CD14-positive monocyte (primary cell): Measurements from ENCODE around the gene IGFBP7. TPM values are rescaled to one million over a fixed set of nuclear protein-coding genes. Genes with fewer than 3 reads are reported as not detected.

Source experiments
- DNase-seq, 3 donors: peaks; one replicate each; pipeline ENCODE4 v3.0.0-alpha.2; 2011 to 2022
- H2AFZ ChIP-seq: 2 replicates; pipeline ENCODE4 v1.6.0; 2012; ENCODE audit warnings: mild to moderate bottlenecking, low read depth, low read length, inconsistent platforms; ENCODE audit not compliant: insufficient read depth, poor library complexity, severe bottlenecking
- H3K27ac ChIP-seq, 2 donors: 1 replicate in 1 of 2; 2 replicates in 1 of 2; pipeline ENCODE4 v1.5.1; 2012 to 2013; ENCODE audit warnings: low read length in 2 of 2, control low read depth in 1 of 2, inconsistent platforms in 1 of 2, low read depth in 1 of 2, mild to moderate bottlenecking in 1 of 2
- H3K27me3 ChIP-seq, 2 donors: one replicate each; pipeline versions ENCODE4 v1.6.0 to v1.6.1; 2011 to 2013; ENCODE audit warnings: low read length in 2 of 2; ENCODE audit not compliant: control insufficient read depth in 2 of 2, insufficient read depth in 2 of 2
- H3K36me3 ChIP-seq, 2 donors: replicated peaks in 1 of 2; 1 replicate in 1 of 2; 2 replicates in 1 of 2; pipeline versions ENCODE4 v1.5.1 to v1.6.1; 2012 to 2013; ENCODE audit warnings: low read length in 2 of 2, control low read depth in 1 of 2, inconsistent platforms in 1 of 2, mild to moderate bottlenecking in 1 of 2; ENCODE audit not compliant: insufficient read depth in 2 of 2, control insufficient read depth in 1 of 2
- H3K4me1 ChIP-seq, 2 donors: 1 replicate in 1 of 2; 2 replicates in 1 of 2; pipeline versions ENCODE4 v1.5.1 to v1.6.1; 2012 to 2013; ENCODE audit warnings: low read length in 2 of 2, control low read depth in 1 of 2, inconsistent platforms in 1 of 2, mild to moderate bottlenecking in 1 of 2, moderate library complexity in 1 of 2; ENCODE audit not compliant: insufficient read depth in 2 of 2, control insufficient read depth in 1 of 2
- H3K4me2 ChIP-seq: replicated peaks from 2 replicates; pipeline ENCODE3; 2012; ENCODE audit warnings: low read length, moderate library complexity, mild to moderate bottlenecking; ENCODE audit not compliant: poor library complexity, severe bottlenecking; ENCODE audit errors: extremely low read depth
- H3K4me3 ChIP-seq, 3 experiments: fragments of 200-600 bp in 1 of 3; sonication (generic) in 1 of 3; replicated peaks in 1 of 3; 1 replicate in 2 of 3; 2 replicates in 1 of 3; pipeline ENCODE4 v1.5.1; 2011 to 2013; ENCODE audit warnings: low read length in 3 of 3, mild to moderate bottlenecking in 3 of 3, control low read depth in 2 of 3, low read depth in 2 of 3, inconsistent platforms in 1 of 3, moderate library complexity in 1 of 3
- H3K79me2 ChIP-seq: 2 replicates; pipeline ENCODE4 v1.6.0; 2012; ENCODE audit warnings: mild to moderate bottlenecking, control low read depth, inconsistent platforms, low read length, moderate library complexity; ENCODE audit not compliant: insufficient read depth
- H3K9ac ChIP-seq: 2 replicates; pipeline ENCODE4 v1.6.0; 2017; ENCODE audit warnings: low read length, mild to moderate bottlenecking; ENCODE audit not compliant: insufficient read depth, poor library complexity, severe bottlenecking
- H3K9me3 ChIP-seq, 2 donors: replicated peaks in 1 of 2; 1 replicate in 1 of 2; 2 replicates in 1 of 2; pipeline versions ENCODE4 v1.5.1 to v1.6.1; 2012 to 2013; ENCODE audit warnings: low read length in 2 of 2, control low read depth in 1 of 2; ENCODE audit not compliant: control insufficient read depth in 1 of 2, insufficient read depth in 1 of 2
- H4K20me1 ChIP-seq: 2 replicates; pipeline ENCODE4 v1.6.0; 2012; ENCODE audit warnings: mild to moderate bottlenecking, low read length, control low read depth, moderate library complexity; ENCODE audit not compliant: insufficient read depth
- H3K27ac Mint-ChIP-seq, 7 donors: one replicate each; pipeline ENCODE4 v1.8.0; 2020; ENCODE audit warnings: mild to moderate bottlenecking in 7 of 7, mixed read lengths in 7 of 7, moderate library complexity in 6 of 7, inconsistent platforms in 2 of 7
- H3K27me3 Mint-ChIP-seq, 3 donors: one replicate each; pipeline ENCODE4 v1.8.0; 2021 to 2022; ENCODE audit warnings: low read depth in 3 of 3, mild to moderate bottlenecking in 3 of 3, mixed read lengths in 3 of 3, moderate library complexity in 3 of 3, inconsistent platforms in 1 of 3
- H3K36me3 Mint-ChIP-seq, 2 donors: one replicate each; pipeline ENCODE4 v1.8.0; 2020; ENCODE audit warnings: mixed read lengths in 2 of 2, inconsistent platforms in 1 of 2, mild to moderate bottlenecking in 1 of 2
- H3K4me1 Mint-ChIP-seq: one replicate; pipeline ENCODE4 v1.8.0; 2020; ENCODE audit warnings: mild to moderate bottlenecking, mixed read lengths
- H3K4me3 Mint-ChIP-seq, 2 donors: one replicate each; pipeline ENCODE4 v1.8.0; 2020; ENCODE audit warnings: mild to moderate bottlenecking in 2 of 2, mixed read lengths in 2 of 2, moderate library complexity in 1 of 2
- H3K9me3 Mint-ChIP-seq, 7 donors: one replicate each; pipeline ENCODE4 v1.8.0; 2020 to 2022; ENCODE audit warnings: mixed read lengths in 7 of 7, mild to moderate bottlenecking in 6 of 7, moderate library complexity in 6 of 7, inconsistent platforms in 2 of 7
- WGBS: methylation state at CpG from one replicate; pipeline ENCODE4 v1.1.5; 2013; ENCODE audit warnings: missing lambda C conversion rate; ENCODE audit not compliant: insufficient coverage; 5-methylcytosine and 5-hydroxymethylcytosine counted together
- intact Hi-C, 2 donors: fragments of 100-400 bp; cut with micrococcal nuclease; formaldehyde crosslinking; loops; one replicate each; pipeline versions ENCODE4 v1.15.0 to v1.15.1; 2023
- polyA plus RNA-seq, 3 donors: library from polyadenylated mRNA; depleted of rRNA in 1 of 3; unstranded in 2 of 3; stranded (reverse) in 1 of 3; fragments of 300-500 nt in 2 of 3; fragments of >200 nt in 1 of 3; fragmentation: Illumina TruSeq in 2 of 3; gene quantifications; 1 replicate in 2 of 3; 2 replicates in 1 of 3; pipeline ENCODE4 v1.2.3, GENCODE V29; 2012 to 2021
- TF ChIP-seq, protein P1 (sequence below): fragments of 200-600 bp; IDR thresholded peaks from one replicate; pipeline ENCODE4 v1.8.0; 2022; ENCODE audit warnings: antibody characterized with exemption, mild to moderate bottlenecking

Gene IGFBP7
- polyA plus RNA-seq, 3 donors: 23.1 to 53.1 (median 46.9) TPM

DNA sequence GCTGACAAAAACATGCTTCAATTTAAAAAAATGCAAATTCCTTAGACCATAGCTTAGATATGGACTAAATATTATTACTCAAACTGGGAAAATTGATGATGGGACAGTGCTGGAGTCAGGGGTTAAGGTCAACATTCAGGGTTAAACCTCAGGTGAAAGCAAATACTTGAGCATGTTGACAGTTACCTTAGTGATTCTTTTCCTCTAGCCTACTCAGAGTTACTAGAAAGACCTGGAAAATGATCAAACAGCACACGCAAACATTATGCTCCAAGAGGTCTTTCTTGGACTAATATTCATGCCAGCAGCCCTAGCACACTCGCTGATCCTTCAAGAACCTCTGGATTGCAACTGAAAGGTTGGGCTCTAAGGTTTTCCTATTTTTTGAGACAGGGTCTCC lies 10.8 kb downstream of the IGFBP7 start:
- Histone ChIP-seq H3K9ac (no peak overlapping the region), H3K4me2 (no peak overlapping the region), H3K4me1 (no peaks in the 10 kb centered on the region), H3K4me3 (no peak overlapping the region), H3K79me2 (peaks cover 86% of the 10 kb centered on the region), H3K27ac (no peak overlapping the region), H3K9me3 (no peaks in the 10 kb centered on the region), H3K36me3 (peaks cover 0 to 8% of the 10 kb centered on the region in 2 donors), H3K27me3 (no peaks in the 10 kb centered on the region), H4K20me1 (no peaks in the 10 kb centered on the region), H2AFZ (no peak overlapping the region)
- Mint-ChIP-seq H3K4me1 (peaks cover 6% of the 10 kb centered on the region), H3K9me3 (no peaks in the 10 kb centered on the region), H3K27ac (peak overlapping the region in 1 of 7 donors; percentile 61), H3K27me3 (peaks cover 0 to 2% (median 2%) of the 10 kb centered on the region in 3 donors), H3K4me3 (no peak overlapping the region), H3K36me3 (peaks cover 3 to 21% of the 10 kb centered on the region in 2 donors)
- 100% methylated on average over 2 of the region's 2 CpGs for WGBS
- intact Hi-C loops: no loop called here
- TF ChIP-seq, protein P1, sequence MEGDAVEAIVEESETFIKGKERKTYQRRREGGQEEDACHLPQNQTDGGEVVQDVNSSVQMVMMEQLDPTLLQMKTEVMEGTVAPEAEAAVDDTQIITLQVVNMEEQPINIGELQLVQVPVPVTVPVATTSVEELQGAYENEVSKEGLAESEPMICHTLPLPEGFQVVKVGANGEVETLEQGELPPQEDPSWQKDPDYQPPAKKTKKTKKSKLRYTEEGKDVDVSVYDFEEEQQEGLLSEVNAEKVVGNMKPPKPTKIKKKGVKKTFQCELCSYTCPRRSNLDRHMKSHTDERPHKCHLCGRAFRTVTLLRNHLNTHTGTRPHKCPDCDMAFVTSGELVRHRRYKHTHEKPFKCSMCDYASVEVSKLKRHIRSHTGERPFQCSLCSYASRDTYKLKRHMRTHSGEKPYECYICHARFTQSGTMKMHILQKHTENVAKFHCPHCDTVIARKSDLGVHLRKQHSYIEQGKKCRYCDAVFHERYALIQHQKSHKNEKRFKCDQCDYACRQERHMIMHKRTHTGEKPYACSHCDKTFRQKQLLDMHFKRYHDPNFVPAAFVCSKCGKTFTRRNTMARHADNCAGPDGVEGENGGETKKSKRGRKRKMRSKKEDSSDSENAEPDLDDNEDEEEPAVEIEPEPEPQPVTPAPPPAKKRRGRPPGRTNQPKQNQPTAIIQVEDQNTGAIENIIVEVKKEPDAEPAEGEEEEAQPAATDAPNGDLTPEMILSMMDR: no peak
- no peak for DNase-seq

DNA sequence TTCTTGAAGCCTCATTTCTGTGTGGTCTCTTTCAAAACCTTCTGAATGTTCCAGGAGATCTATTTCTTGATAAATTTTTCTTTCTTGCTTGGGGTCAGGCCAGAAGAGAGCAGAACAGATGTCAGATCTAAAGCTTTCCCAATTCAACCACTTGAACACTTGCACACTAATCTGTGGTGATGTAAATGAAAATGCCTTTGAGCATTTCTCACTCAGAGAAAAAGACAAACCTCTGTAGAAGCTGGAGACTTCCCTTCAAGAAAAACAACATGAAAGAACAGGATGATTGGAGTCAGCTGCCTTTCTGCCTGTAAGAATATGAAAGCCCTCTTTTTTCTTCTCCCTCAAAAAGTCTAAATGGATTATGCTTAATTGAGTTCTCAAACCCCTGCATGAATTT lies 11.2 kb downstream of the IGFBP7 start:
- Histone ChIP-seq H3K36me3 (peaks cover 0 to 8% of the 10 kb centered on the region in 2 donors), H3K27me3 (no peaks in the 10 kb centered on the region), H3K27ac (no peak overlapping the region), H4K20me1 (no peaks in the 10 kb centered on the region), H2AFZ (no peak overlapping the region), H3K79me2 (peaks cover 86% of the 10 kb centered on the region), H3K4me2 (no peak overlapping the region), H3K4me1 (no peaks in the 10 kb centered on the region), H3K4me3 (no peak overlapping the region), H3K9ac (no peak overlapping the region), H3K9me3 (no peaks in the 10 kb centered on the region)
- H3K27me3 Mint-ChIP-seq: peaks cover 0 to 2% (median 2%) of the 10 kb centered on the region in 3 donors
- H3K36me3 Mint-ChIP-seq: peaks cover 3 to 21% of the 10 kb centered on the region in 2 donors
- intact Hi-C loops: no loop called here
- H3K27ac Mint-ChIP-seq: no peak overlapping the region
- peaks cover 6% of the 10 kb centered on the region for H3K4me1 Mint-ChIP-seq
- H3K9me3 Mint-ChIP-seq: no peaks in the 10 kb centered on the region
- no peak overlapping the region for H3K4me3 Mint-ChIP-seq
- TF ChIP-seq, protein P1: no peak
- DNase-seq: no peak
